Medulla oblongata (tissue), 1 donor: ENCODE data around the gene KCMF1.

Experiments used
- DNase-seq: peaks from one replicate; pipeline ENCODE4 v3.0.0-alpha.2; 2015; ENCODE audit errors: extremely low spot score

Gene KCMF1

GRCh38 chr2:84980263-84980983 is 9.5 kb downstream of the KCMF1 start:
- DNase-seq = no peak

GRCh38 chr2:84986018-84986417 is 15.1 kb downstream of the KCMF1 start:
- DNase-seq = no peak

GRCh38 chr2:84989422-84989821 is 18.5 kb downstream of the KCMF1 start:
- no peak for DNase-seq

GRCh38 chr2:84989927-84990326 is 19.0 kb downstream of the KCMF1 start:
- DNase-seq = no peak

- no peak for DNase-seq
These were observed 20.6 kb downstream of the KCMF1 start for GRCh38 chr2:84991404-84992160.

- DNase-seq = no peak
These were observed 24.9 kb downstream of the KCMF1 start for GRCh38 chr2:84995826-84996225.

GRCh38 chr2:84996909-84997308 is 25.9 kb downstream of the KCMF1 start:
- DNase-seq = no peak

GRCh38 chr2:84999553-84999955 is 28.6 kb downstream of the KCMF1 start:
- no peak for DNase-seq

GRCh38 chr2:85001595-85001994 is 30.6 kb downstream of the KCMF1 start:
- DNase-seq = no peak

GRCh38 chr2:85002534-85002933 is 31.6 kb downstream of the KCMF1 start:
- DNase-seq = no peak

- DNase-seq = no peak
These were observed 37.3 kb downstream of the KCMF1 start for GRCh38 chr2:85008252-85008651.

GRCh38 chr2:85009019-85009618 is 38.2 kb downstream of the KCMF1 start:
- DNase-seq = no peak

- DNase-seq = no peak
These were observed 39.4 kb downstream of the KCMF1 start for GRCh38 chr2:85010404-85010803.

- no peak for DNase-seq
These were observed 40.1 kb downstream of the KCMF1 start for GRCh38 chr2:85011098-85011497.

- DNase-seq = no peak
These were observed 40.8 kb downstream of the KCMF1 start for GRCh38 chr2:85011747-85012146.

GRCh38 chr2:85012431-85012830 is 41.5 kb downstream of the KCMF1 start:
- DNase-seq = no peak

GRCh38 chr2:85012855-85013254 is 41.9 kb downstream of the KCMF1 start:
- DNase-seq = no peak

GRCh38 chr2:85015653-85016360 is 44.8 kb downstream of the KCMF1 start:
- no peak for DNase-seq

- no peak for DNase-seq
These were observed 45.5 kb downstream of the KCMF1 start for GRCh38 chr2:85016446-85016845.

GRCh38 chr2:85017411-85018048 is 46.6 kb downstream of the KCMF1 start:
- no peak for DNase-seq

- no peak for DNase-seq
These were observed 47.1 kb downstream of the KCMF1 start for GRCh38 chr2:85018049-85018447.

- no peak for DNase-seq
These were observed 48.2 kb downstream of the KCMF1 start for GRCh38 chr2:85019121-85019520.
